OCI-LY7 (cell line): ENCODE data around the gene POLD2. TPM values are rescaled to one million over a fixed set of nuclear protein-coding genes. Genes with fewer than 3 reads are reported as not detected.

Source experiments
- BruUV-seq: library from RNA; stranded (reverse); fragments of 400-500 nt; replicated peaks from 2 replicates; lab custom pipeline; 2021; lab: Mats Ljungman, UMichigan
- CTCF ChIA-PET: fragments of 300-600 bp; sonication (Branson Sonifier 250); formaldehyde crosslinking; loops from one replicate; lab custom pipeline; 2022; ENCODE audit warnings: antibody characterized with exemption; ENCODE audit not compliant: unreplicated experiment; lab: Charles Lee
- POLR2A ChIA-PET: fragments of 300-600 bp; sonication (Branson Sonifier 250); formaldehyde crosslinking; loops from one replicate; lab custom pipeline; 2022; ENCODE audit warnings: antibody characterized with exemption; lab: Charles Lee
- DNase-seq: peaks from one replicate; pipeline ENCODE4 v3.0.0-alpha.2; 2015; ENCODE audit warnings: low spot score
- H2AFZ ChIP-seq: fragments of 200-600 bp; sonication (generic), shearing (Covaris generic); 2 replicates; pipeline ENCODE4 v1.6.1; 2014; ENCODE audit warnings: mild to moderate bottlenecking, antibody characterized with exemption, low read length, moderate library complexity
- H3K27ac ChIP-seq: fragments of 200-600 bp; sonication (generic); 2 replicates; pipeline ENCODE4 v1.5.1; 2014; ENCODE audit warnings: mixed run types, low read depth, mild to moderate bottlenecking, moderate library complexity, low read length, inconsistent platforms; ENCODE audit not compliant: poor library complexity, severe bottlenecking
- H3K36me3 ChIP-seq: fragments of 200-600 bp; sonication (generic); 2 replicates; pipeline ENCODE4 v1.6.1; 2014; ENCODE audit warnings: mild to moderate bottlenecking, antibody characterized with exemption, low read length, moderate library complexity, mixed read lengths; ENCODE audit not compliant: insufficient read depth
- H3K4me1 ChIP-seq: fragments of 200-600 bp; sonication (generic); 2 replicates; pipeline ENCODE4 v1.5.1; 2014; ENCODE audit warnings: mild to moderate bottlenecking, low read length; ENCODE audit not compliant: insufficient read depth, poor library complexity, severe bottlenecking
- H3K4me2 ChIP-seq: fragments of 200-600 bp; sonication (generic); 2 replicates; pipeline ENCODE4 v1.6.1; 2014; ENCODE audit warnings: mild to moderate bottlenecking, low read length
- H3K4me3 ChIP-seq: fragments of 200-600 bp; sonication (generic); 2 replicates; pipeline ENCODE4 v1.5.1; 2014; ENCODE audit warnings: mild to moderate bottlenecking, low read depth, low read length; ENCODE audit not compliant: poor library complexity, severe bottlenecking
- H3K79me2 ChIP-seq: fragments of 200-600 bp; sonication (generic); 2 replicates; pipeline ENCODE4 v1.6.1; 2016; ENCODE audit warnings: low read depth, mild to moderate bottlenecking, low read length, moderate library complexity, mixed read lengths; ENCODE audit not compliant: insufficient read depth
- H3K9me2 ChIP-seq: fragments of 200-600 bp; sonication (generic); 2 replicates; pipeline ENCODE4 v1.6.1; 2016; ENCODE audit warnings: mild to moderate bottlenecking, low read length, mixed read lengths; ENCODE audit not compliant: insufficient read depth
- H3K9me3 ChIP-seq: fragments of 200-600 bp; sonication (generic); 2 replicates; pipeline ENCODE4 v1.6.1; 2014; ENCODE audit warnings: mild to moderate bottlenecking, mixed run types, low read length, mixed read lengths
- H4K20me1 ChIP-seq: fragments of 200-600 bp; sonication (generic); 2 replicates; pipeline ENCODE4 v1.6.1; 2014; ENCODE audit warnings: mild to moderate bottlenecking, antibody characterized with exemption, low read length, moderate library complexity, mixed read lengths; ENCODE audit not compliant: insufficient read depth
- EZH2phosphoT487 ChIP-seq: fragments of 200-600 bp; sonication (generic); IDR thresholded peaks from 2 replicates; pipeline ENCODE4 v1.6.1; 2018; ENCODE audit warnings: low read depth, borderline replicate concordance, mild to moderate bottlenecking, mixed run types, antibody characterized with exemption, low read length, moderate library complexity, mixed read lengths
- intact Hi-C: fragments of 100-400 bp; cut with micrococcal nuclease; formaldehyde crosslinking; loops from one replicate; pipeline ENCODE4 v1.10.0; 2022; ENCODE audit not compliant: unreplicated experiment
- total RNA-seq, 2 experiments: library from RNA; depleted of rRNA in 1 of 2; stranded (reverse); fragments of >200 nt in 1 of 2; shearing (Covaris generic) in 1 of 2; gene quantifications; 2 replicates each; pipeline ENCODE4 v1.2.3, GENCODE V29; 2014 to 2022
- TF ChIP-seq, protein P1 (sequence below): fragments of 200-600 bp; sonication (generic); conservative IDR thresholded peaks from 2 replicates; pipeline ENCODE4 v1.5.1; 2014; ENCODE audit warnings: mild to moderate bottlenecking, antibody characterized with exemption, low read length, moderate library complexity, mixed read lengths

Gene POLD2
- total RNA-seq, 2 experiments from 2014 or later = 230 to 261 TPM

DNA sequence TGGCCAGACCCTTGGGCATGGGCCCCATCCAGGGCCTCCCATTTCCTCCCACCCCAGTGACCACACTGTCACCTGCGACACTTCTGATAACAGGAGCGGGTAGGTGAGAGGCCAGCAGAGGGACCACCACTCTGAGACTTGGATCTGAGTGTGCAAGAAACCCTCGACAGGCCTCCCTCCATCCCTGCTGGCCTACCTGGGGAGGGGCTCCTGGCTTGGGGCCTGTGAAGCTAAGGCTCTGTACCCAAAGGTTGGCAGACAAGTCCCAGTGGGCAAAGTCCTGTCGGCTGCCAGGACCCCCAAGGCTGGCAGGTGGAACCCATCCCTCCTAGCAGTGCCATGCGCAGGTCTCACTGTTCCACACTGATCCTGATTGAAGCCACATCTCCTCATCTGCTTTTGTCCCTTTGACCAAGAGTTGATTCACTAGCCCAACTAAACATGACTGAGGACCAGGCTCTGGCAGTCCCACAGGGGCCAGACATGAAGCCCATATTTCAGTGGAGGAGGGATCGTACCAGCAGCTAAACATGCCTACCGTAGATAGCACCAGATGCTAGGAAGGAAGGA, 56.8 kb downstream of the POLD2 start:
- intact Hi-C loops = no loop called here
- no peaks in the 10 kb centered on the region for H4K20me1 ChIP-seq
- no peak overlapping the region for H2AFZ ChIP-seq
- ChIA-PET CTCF (interaction anchor here (0.5 kb wide), 1 partner anchor 21 kb away, joined by 3 read pairs; no protein-coding TSS in a partner anchor), POLR2A (interaction anchor here (0.6 to 0.8 kb wide), 2 partner anchors 8 to 32 kb away, joined by 3 to 4 read pairs; no protein-coding TSS in a partner anchor)
- TF ChIP-seq, protein P1, sequence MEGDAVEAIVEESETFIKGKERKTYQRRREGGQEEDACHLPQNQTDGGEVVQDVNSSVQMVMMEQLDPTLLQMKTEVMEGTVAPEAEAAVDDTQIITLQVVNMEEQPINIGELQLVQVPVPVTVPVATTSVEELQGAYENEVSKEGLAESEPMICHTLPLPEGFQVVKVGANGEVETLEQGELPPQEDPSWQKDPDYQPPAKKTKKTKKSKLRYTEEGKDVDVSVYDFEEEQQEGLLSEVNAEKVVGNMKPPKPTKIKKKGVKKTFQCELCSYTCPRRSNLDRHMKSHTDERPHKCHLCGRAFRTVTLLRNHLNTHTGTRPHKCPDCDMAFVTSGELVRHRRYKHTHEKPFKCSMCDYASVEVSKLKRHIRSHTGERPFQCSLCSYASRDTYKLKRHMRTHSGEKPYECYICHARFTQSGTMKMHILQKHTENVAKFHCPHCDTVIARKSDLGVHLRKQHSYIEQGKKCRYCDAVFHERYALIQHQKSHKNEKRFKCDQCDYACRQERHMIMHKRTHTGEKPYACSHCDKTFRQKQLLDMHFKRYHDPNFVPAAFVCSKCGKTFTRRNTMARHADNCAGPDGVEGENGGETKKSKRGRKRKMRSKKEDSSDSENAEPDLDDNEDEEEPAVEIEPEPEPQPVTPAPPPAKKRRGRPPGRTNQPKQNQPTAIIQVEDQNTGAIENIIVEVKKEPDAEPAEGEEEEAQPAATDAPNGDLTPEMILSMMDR = no peak
- TF ChIP-seq EZH2phosphoT487 = no peak
- DNase-seq = no peak
- no TSS peak for BruUV-seq
- peaks cover 11% of the 10 kb centered on the region for H3K4me1 ChIP-seq
- no peaks in the 10 kb centered on the region for H3K9me2 ChIP-seq
- H3K9me3 ChIP-seq = no peaks in the 10 kb centered on the region
- no peaks in the 10 kb centered on the region for H3K79me2 ChIP-seq
- H3K27ac ChIP-seq = no peak overlapping the region
- no peak overlapping the region for H3K4me3 ChIP-seq
- H3K36me3 ChIP-seq = peaks cover 25% of the 10 kb centered on the region
- no peak overlapping the region for H3K4me2 ChIP-seq

DNA sequence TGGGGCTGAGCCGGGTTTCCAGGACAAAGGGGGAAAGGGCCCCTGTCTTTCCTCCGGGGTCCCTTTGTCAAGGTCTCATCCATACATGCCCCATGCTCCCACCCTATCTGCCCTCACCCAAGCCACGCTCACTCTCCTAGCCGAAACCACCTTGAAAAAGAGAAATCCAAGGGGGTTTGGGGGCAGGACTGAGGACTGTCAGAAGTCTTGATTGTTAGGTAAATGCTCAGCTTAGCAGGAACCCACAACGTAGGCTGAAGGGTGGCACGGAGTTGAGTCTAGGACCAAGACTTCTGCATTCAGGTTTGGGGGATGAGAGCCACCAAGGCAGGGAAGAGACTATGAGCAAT, 57.3 kb downstream of the POLD2 start:
- BruUV-seq = no TSS peak
- Histone ChIP-seq H2AFZ (no peak overlapping the region), H4K20me1 (no peaks in the 10 kb centered on the region), H3K27ac (no peak overlapping the region), H3K4me3 (no peak overlapping the region), H3K36me3 (peaks cover 25% of the 10 kb centered on the region), H3K4me2 (no peak overlapping the region), H3K9me2 (no peaks in the 10 kb centered on the region), H3K9me3 (no peaks in the 10 kb centered on the region), H3K79me2 (no peaks in the 10 kb centered on the region), H3K4me1 (peaks cover 7% of the 10 kb centered on the region)
- DNase-seq = no peak
- TF ChIP-seq, protein P1 = no peak
- TF ChIP-seq EZH2phosphoT487 = no peak
- intact Hi-C loops = no loop called here
- CTCF ChIA-PET = interaction anchor here (0.5 to 0.6 kb wide), 3 partner anchors 20 to 151 kb away, joined by 3 to 9 read pairs (median 4); no protein-coding TSS in a partner anchor
- POLR2A ChIA-PET = interaction anchor here (0.6 kb wide), 1 partner anchor 23 kb away, joined by 3 read pairs; no protein-coding TSS in a partner anchor
